ENCODE data around the gene TRMT1L.
A peak's percentile ranks its signal among the peaks of the same experiment; 100 is the strongest.

Gene TRMT1L

GRCh38 chr1:185129708-185130107 lies 27.0 kb downstream of the TRMT1L start:
- DNase-seq (ENCODE audit: low spot score), result no peak

DNA sequence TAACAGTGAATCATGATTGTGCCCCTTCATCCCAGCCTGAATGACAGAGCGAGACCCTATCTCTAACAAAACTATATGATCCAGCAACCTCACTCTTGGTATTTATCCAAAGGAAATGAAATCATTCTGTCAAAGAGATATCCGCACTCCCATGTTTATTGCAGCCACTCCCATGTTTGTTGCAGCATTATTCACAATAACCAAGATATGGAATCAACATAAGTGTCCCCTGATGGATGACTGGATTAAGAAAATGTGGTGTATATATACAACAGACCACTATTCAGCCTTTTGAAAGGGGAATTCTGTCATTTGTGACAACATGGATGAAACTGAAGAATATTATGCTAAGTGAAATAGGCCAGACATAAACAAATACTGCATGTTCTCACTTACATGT lies 44.4 kb downstream of the TRMT1L start:
- no peak for DNase-seq (ENCODE audit: low spot score)

DNA sequence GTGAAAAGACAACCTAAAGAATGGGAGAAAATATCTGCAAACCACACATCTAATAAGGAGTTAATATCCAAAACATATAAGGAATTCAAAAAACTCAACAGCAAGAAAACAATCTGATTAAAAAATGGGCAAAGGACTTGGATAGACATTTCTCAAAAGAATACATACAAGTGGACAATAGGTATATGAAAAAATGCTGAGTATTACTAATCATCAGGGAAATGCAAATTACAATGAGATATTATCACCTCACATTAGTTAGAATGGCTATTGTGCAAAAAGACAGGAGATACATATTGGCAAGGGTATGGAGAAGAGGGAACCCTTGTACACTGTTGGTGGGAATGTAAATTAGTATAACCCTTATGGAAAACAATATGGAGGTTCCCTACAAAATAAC lies 44.9 kb downstream of the TRMT1L start:
- no peak for DNase-seq (ENCODE audit: low spot score)

DNA sequence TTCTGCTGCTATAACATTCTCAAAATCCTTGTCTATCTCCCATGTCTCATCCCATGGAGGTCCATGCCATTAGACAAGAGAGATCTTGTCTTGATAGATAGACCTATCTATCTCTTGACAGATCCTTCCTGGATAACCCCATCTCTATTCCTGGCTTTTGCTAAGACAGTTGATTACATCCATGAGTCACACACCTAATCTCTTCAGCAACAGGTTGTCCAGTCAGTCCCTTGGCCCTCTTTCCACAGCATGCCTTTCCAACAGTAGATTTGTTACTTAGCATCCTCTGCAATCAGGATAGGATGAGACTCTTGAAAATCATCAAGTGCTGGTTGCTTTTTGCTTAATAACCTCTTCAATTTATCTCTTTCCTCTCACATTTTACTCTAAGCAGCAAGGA lies 46.6 kb downstream of the TRMT1L start:
- DNase-seq (ENCODE audit: low spot score), result no peak

GRCh38 chr1:185108321-185108720 lies 48.4 kb downstream of the TRMT1L start:
- DNase-seq (ENCODE audit: low spot score), result no peak

DNA sequence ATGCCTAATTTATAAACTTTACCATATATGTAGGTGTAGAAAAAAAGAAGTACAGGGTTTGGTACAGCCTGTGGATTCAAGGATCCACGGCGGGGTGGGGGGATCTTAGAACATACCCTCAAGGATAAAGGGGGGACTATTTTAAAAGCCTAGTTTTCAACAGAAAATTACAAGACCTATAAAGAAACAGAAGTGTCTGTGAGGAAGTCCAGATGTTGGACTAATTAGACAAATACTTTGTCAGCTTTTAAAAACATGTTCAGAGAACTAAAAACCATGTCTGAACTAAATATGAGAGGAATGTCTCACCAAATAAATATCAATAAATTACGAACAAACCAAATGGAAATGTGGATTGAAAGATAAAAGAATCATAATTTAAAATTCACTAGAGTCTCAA lies 51.6 kb downstream of the TRMT1L start:
- no peak for DNase-seq (ENCODE audit: low spot score)

GRCh38 chr1:185104083-185104482 lies 52.7 kb downstream of the TRMT1L start:
- DNase-seq (ENCODE audit: low spot score), result no peak

DNA sequence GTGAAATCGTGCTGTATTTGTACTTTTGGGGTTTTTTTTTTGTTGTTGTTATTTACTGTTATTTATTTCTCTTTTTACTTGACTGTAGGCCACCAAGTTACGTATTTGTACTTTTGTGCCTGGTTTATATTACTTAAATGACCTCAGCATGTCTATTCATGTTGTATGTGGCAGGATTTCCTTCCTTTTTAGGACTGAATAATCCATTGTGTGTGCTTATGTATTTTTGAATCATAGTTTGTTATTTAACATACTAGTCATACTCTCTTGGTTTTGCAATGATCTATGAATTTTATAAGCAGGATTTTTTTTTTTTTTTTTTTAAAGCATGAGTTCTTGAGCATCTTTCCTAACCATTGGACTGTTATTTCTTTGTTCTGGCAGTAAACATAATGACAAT lies 60.2 kb downstream of the TRMT1L start:
- DNase-seq (ENCODE audit: low spot score), result no peak

DNA sequence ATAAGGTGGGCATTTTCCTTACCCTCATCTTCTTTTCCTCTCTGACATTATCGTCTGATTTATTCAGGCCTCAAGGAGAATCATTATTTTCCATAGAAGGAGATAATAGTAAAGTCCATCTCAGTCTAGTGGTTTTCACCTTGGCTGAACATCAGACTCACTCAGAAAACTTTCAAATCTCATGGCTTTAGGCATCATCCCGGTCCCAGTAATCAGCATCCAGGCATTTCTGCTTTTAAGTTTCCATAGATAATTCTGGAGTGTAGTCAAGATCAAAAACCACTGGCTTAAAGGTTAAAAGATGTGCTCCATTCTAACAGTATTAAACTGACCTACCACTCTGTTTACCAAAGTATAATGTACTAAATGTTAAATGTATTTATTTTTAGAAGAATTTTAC lies 62.0 kb downstream of the TRMT1L start:
- DNase-seq (ENCODE audit: low spot score), result no peak

GRCh38 chr1:185091480-185091879 lies 65.3 kb downstream of the TRMT1L start:
- no peak for DNase-seq (ENCODE audit: low spot score)

DNA sequence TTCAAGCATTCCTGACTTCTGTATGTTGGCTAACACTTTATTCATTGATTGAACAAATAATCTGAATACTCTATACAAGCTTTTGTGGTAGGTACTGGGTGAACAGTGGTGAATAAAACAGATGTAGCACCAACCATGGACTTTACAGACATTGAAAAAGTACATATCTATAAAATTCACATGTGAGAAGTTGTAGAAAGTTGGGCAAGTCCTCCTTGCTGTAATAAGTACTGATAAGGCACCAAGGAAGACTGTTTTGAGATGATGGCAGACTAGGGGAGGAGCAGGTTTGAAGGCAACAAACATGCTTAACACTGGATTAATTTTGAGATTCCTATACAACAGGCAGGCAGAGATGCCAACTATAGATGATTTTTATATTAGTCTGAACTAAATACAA lies 69.0 kb downstream of the TRMT1L start:
- DNase-seq (ENCODE audit: low spot score), result peak; percentile 63

DNA sequence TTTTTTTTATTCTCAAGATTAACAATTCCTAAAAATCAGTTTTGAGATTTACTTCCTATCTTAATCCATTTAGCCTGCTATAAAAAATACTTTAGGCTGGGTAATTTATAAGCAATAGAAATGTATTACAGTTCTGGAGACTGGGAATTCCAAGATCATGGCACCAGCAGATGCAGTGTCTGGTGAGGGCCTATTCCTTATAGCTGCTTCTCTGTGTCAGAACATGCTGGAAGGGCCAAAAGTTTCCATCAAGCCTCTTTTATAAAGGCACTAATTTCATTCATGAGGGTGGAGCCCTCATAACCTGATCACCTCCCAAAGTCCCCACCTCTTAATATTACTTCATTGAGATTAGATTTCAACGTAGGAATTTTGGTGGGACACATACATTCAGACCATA lies 69.7 kb downstream of the TRMT1L start:
- DNase-seq (ENCODE audit: low spot score), result no peak

- no peak for DNase-seq (ENCODE audit: low spot score)
Measured at GRCh38 chr1:185083818-185084217, 72.9 kb downstream of the TRMT1L start.

- no peak for DNase-seq (ENCODE audit: low spot score)
Measured at GRCh38 chr1:185080422-185080821, 76.3 kb downstream of the TRMT1L start.

GRCh38 chr1:185077374-185077773 lies 79.4 kb downstream of the TRMT1L start:
- no peak for DNase-seq (ENCODE audit: low spot score)

GRCh38 chr1:185075476-185075875 lies 81.3 kb downstream of the TRMT1L start:
- no peak for DNase-seq (ENCODE audit: low spot score)

DNA sequence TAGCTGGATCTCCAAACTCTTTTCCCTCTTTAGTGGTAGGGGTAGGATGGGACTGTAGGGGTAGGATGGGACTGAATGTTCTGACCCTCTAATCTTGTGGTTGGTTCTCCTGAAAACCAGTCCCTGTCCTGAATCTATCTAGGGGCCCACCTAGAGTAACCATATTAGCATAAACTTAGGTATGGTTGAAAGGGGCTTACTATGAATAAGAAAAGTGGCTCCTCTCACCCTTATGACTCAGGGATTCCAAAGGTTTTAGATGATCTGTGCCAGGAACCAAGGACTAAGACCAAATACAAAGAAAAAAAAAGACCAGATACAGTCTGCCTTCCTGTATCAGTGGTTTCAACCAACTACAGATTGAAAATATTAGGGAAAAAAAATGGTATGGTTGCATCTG lies 82.4 kb downstream of the TRMT1L start:
- DNase-seq (ENCODE audit: low spot score), result no peak

DNA sequence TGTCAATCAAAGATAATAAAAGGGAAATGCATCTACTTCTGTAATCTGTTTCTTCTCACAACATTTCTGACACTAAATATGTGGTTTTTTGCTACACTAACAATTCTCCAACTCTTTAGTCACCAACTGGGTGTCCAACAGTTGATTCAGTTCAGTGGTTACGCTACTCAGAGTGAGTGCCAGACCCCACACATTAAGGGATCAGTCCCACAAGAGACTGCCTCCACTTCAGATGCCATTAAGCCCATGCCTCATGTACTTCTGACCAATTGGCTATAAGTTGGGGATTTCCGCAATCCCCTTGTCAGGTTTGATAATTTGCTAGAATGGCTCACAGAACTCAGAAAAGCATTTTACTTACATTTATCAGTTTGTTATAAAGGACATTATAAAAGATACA lies 83.0 kb downstream of the TRMT1L start:
- no peak for DNase-seq (ENCODE audit: low spot score)

DNA sequence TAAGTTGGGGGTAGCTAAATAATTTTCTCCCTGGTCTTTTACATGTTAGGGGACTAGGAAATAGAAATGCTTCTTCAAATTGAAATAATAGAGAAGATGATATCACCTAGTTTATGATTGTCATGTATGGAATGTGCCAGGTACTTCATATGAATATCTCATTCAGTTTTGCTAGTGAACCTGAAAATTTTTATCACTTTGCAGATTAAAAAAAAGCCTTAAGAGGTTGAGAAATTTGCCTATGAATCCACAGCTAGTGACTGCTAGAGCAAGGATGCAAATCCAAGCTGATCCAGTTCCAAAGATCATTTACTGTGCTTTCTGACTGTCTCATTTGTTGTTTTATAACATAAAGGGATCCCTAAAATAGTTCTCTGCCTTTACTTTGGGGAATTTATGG lies 86.7 kb downstream of the TRMT1L start:
- DNase-seq (ENCODE audit: low spot score), result no peak

DNA sequence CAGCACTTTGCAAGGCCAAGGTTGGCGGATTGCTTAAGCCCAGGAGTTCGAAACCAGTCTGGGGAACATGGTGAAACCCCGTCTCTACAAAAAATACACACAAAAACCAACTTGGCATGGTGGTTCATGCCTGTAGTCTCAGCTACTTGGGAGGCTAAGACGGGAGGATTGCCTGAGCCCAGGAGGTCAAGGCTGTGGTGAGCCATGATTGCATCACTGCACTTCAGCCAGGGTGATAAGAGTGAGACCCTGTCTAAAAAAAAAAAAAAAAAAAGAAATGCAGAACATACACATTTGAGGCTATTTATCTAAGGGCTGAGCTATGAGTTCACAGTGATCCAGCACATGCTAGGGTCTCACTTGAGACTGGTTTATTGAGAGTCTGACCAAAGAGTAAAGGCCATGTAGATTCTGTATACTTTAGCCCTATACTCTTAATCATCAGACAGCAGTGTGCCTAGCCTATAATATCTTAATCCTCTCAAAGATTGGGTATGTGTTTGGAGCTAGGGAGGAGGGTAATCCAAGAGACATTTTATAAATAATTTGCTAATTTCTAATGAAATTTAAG lies 87.5 kb downstream of the TRMT1L start:
- no peak for DNase-seq (ENCODE audit: low spot score)

DNA sequence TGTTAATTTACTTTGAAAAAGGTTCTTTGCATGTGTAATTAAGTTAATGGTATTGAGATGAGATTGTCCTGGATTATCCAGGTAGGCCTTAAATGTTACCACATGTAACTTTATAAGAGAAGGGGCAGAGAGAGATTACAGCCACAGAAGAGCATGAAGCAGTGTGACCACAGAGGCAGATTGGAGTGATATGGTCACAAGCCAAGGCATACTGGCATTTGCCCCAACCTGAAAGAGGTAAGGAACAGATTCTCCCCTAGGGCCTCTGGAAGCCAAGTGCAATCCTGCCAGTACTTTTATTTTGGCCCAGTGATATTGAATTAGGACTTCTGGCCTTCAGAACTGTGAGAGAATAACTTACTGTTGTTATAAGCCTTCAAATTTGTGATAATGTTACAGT lies 88.4 kb downstream of the TRMT1L start:
- no peak for DNase-seq (ENCODE audit: low spot score)
